HepG2 (cell line): ENCODE results near the gene AXIN1. TPM values are rescaled to one million over a fixed set of nuclear protein-coding genes. Genes with fewer than 3 reads are reported as not detected.

Source experiments
- ATF7 ChIP-seq, 2 experiments: fragments of 450-650 bp in 1 of 2; sonication (generic) in 1 of 2; formaldehyde crosslinking in 1 of 2; IDR thresholded peaks; 2 replicates each; pipeline versions ENCODE4 v1.4.0 to v1.6.1; 2016 to 2020; ENCODE audit warnings: antibody characterized with exemption in 1 of 2, mild to moderate bottlenecking in 1 of 2, missing genetic modification reagents in 1 of 2
- CHD2 ChIP-seq: IDR thresholded peaks from 2 replicates; pipeline ENCODE4 v1.6.1; 2011; ENCODE audit warnings: low read depth, low read length, improper control_type of control experiment
- FOXP1 ChIP-seq, 2 experiments: fragments of 450-650 bp in 1 of 2; IDR thresholded peaks; 2 replicates each; pipeline ENCODE4 v1.6.1; 2017 to 2018; ENCODE audit warnings: antibody characterized with exemption in 1 of 2
- HES4 ChIP-seq: sonication (generic); formaldehyde crosslinking; IDR thresholded peaks from 2 replicates; pipeline ENCODE4 v1.9.0; 2021; ENCODE audit warnings: mild to moderate bottlenecking, missing genetic modification reagents, borderline replicate concordance
- MTA1 ChIP-seq: sonication (generic); formaldehyde crosslinking; IDR thresholded peaks from 2 replicates; pipeline ENCODE4 v1.4.0; 2020; ENCODE audit warnings: missing genetic modification reagents, mild to moderate bottlenecking, borderline replicate concordance
- NFKBIZ ChIP-seq: IDR thresholded peaks from 2 replicates; pipeline ENCODE4 v1.6.1; 2018; ENCODE audit warnings: missing genetic modification reagents, missing compliant biosample characterization
- PHF8 ChIP-seq: sonication (generic); formaldehyde crosslinking; IDR thresholded peaks from 2 replicates; pipeline ENCODE4 v1.5.0; 2020; ENCODE audit warnings: missing genetic modification reagents
- RXRA ChIP-seq: sonication (generic); formaldehyde crosslinking; IDR thresholded peaks from 2 replicates; pipeline ENCODE4 v1.5.1; 2020; ENCODE audit warnings: missing genetic modification reagents
- STAT5B ChIP-seq: sonication (generic); formaldehyde crosslinking; IDR thresholded peaks from 2 replicates; pipeline ENCODE4 v1.4.0; 2020; ENCODE audit warnings: missing genetic modification reagents
- TEAD2 ChIP-seq: sonication (generic); formaldehyde crosslinking; IDR thresholded peaks from 2 replicates; pipeline ENCODE4 v1.9.0; 2021; ENCODE audit warnings: missing genetic modification reagents
- ZNF180 ChIP-seq: sonication (generic); formaldehyde crosslinking; IDR thresholded peaks from 2 replicates; pipeline ENCODE4 v1.4.0; 2020; ENCODE audit warnings: low read depth, missing genetic modification reagents, borderline replicate concordance
- ZNF253 ChIP-seq: sonication (generic); formaldehyde crosslinking; IDR thresholded peaks from 2 replicates; pipeline ENCODE4 v1.8.0; 2022; ENCODE audit warnings: mild to moderate bottlenecking, missing genetic modification reagents, borderline replicate concordance
- ZNF460 ChIP-seq: sonication (generic); formaldehyde crosslinking; IDR thresholded peaks from 2 replicates; pipeline ENCODE4 v1.5.1; 2020; ENCODE audit warnings: missing genetic modification reagents, mild to moderate bottlenecking, borderline replicate concordance
- ZNF564 ChIP-seq: sonication (generic); formaldehyde crosslinking; IDR thresholded peaks from 2 replicates; pipeline ENCODE4 v1.8.1; 2023; ENCODE audit warnings: mild to moderate bottlenecking, missing genetic modification reagents
- ZNF605 ChIP-seq: sonication (generic); formaldehyde crosslinking; IDR thresholded peaks from 2 replicates; pipeline ENCODE4 v1.8.0; 2022; ENCODE audit warnings: mild to moderate bottlenecking, missing genetic modification reagents
- ZNF775 ChIP-seq: sonication (generic); formaldehyde crosslinking; IDR thresholded peaks from 2 replicates; pipeline ENCODE4 v1.4.0; 2020; ENCODE audit warnings: missing genetic modification reagents, mild to moderate bottlenecking, moderate library complexity, borderline replicate concordance
- polyA plus RNA-seq, 8 experiments: library from polyadenylated mRNA; depleted of rRNA in 3 of 8; stranded (reverse) in 7 of 8; unstranded in 1 of 8; fragments of >200 nt; fragmentation: Illumina TruSeq in 4 of 8; extraction: Trizol in 4 of 8; gene quantifications; 2 replicates each; pipeline versions ENCODE4 v1.2.1 to v1.2.3, GENCODE V29; 2011 to 2016; ENCODE audit warnings: low read depth in 4 of 8, missing spikeins in 1 of 8, mixed read lengths in 1 of 8; ENCODE audit not compliant: insufficient read depth in 1 of 8
- total RNA-seq, 5 experiments: library from RNA; depleted of rRNA; stranded (reverse); fragments of >200 nt; fragmentation: Illumina TruSeq; extraction: Trizol; gene quantifications; 2 replicates each; pipeline ENCODE4 v1.2.3, GENCODE V29; 2016; ENCODE audit warnings: low read depth in 1 of 5
- TF ChIP-seq, protein P1 (sequence below), 2 experiments: fragments of 450-650 bp in 1 of 2; sonication (generic) in 1 of 2; formaldehyde crosslinking in 1 of 2; IDR thresholded peaks; 2 replicates each; pipeline versions ENCODE4 v1.6.1 to v1.8.0; 2016 to 2022; ENCODE audit warnings: antibody characterized with exemption in 1 of 2, mild to moderate bottlenecking in 1 of 2, missing genetic modification reagents in 1 of 2
- TF ChIP-seq, protein P2 (sequence below), 2 experiments: sonication (generic) in 1 of 2; formaldehyde crosslinking in 1 of 2; IDR thresholded peaks; 2 replicates each; pipeline versions ENCODE4 v1.5.1 to v1.6.1; 2011 to 2020; ENCODE audit warnings: borderline replicate concordance in 1 of 2, low read depth in 1 of 2, low read length in 1 of 2, mild to moderate bottlenecking in 1 of 2, missing genetic modification reagents in 1 of 2, moderate library complexity in 1 of 2

Gene AXIN1
- total and polyA plus RNA-seq, 2 of the 13 experiments (the other 11 are each of a cell fraction or from before 2014, with no cell fraction given), result 24.0 to 26.0 TPM

GRCh38 chr16:369866-370436 is 17.4 kb upstream of the AXIN1 start (continued):
- TF ChIP-seq, protein P1, sequence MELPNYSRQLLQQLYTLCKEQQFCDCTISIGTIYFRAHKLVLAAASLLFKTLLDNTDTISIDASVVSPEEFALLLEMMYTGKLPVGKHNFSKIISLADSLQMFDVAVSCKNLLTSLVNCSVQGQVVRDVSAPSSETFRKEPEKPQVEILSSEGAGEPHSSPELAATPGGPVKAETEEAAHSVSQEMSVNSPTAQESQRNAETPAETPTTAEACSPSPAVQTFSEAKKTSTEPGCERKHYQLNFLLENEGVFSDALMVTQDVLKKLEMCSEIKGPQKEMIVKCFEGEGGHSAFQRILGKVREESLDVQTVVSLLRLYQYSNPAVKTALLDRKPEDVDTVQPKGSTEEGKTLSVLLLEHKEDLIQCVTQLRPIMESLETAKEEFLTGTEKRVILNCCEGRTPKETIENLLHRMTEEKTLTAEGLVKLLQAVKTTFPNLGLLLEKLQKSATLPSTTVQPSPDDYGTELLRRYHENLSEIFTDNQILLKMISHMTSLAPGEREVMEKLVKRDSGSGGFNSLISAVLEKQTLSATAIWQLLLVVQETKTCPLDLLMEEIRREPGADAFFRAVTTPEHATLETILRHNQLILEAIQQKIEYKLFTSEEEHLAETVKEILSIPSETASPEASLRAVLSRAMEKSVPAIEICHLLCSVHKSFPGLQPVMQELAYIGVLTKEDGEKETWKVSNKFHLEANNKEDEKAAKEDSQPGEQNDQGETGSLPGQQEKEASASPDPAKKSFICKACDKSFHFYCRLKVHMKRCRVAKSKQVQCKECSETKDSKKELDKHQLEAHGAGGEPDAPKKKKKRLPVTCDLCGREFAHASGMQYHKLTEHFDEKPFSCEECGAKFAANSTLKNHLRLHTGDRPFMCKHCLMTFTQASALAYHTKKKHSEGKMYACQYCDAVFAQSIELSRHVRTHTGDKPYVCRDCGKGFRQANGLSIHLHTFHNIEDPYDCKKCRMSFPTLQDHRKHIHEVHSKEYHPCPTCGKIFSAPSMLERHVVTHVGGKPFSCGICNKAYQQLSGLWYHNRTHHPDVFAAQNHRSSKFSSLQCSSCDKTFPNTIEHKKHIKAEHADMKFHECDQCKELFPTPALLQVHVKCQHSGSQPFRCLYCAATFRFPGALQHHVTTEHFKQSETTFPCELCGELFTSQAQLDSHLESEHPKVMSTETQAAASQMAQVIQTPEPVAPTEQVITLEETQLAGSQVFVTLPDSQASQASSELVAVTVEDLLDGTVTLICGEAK (IDR thresholded peaks at IDR 0.05), result no peak
- TF ChIP-seq, protein P1 (CRISPR knock-in tag; IDR thresholded peaks at IDR 0.05), result no peak
- TF ChIP-seq ZNF460 (CRISPR knock-in tag) (no peak), NFKBIZ (no peak), ZNF180 (CRISPR knock-in tag) (no peak), FOXP1 (IDR thresholded peaks at IDR 0.05) (no peak), FOXP1 (CRISPR knock-in tag; IDR thresholded peaks at IDR 0.05) (no peak), ZNF775 (no peak), MTA1 (CRISPR knock-in tag) (no peak; the same call in 1 of the 2 replicates), RXRA (CRISPR knock-in tag) (peak; percentile 46; the same call in 1 of the 2 replicates), CHD2 (0 out of 2 replicates have a peak, but pooled peaks have one; percentile 28), ZNF564 (CRISPR knock-in tag) (0 out of 2 replicates have a peak, but pooled peaks have one; percentile 6), TEAD2 (CRISPR knock-in tag) (no peak), STAT5B (no peak), HES4 (CRISPR knock-in tag) (0 out of 2 replicates have a peak, but pooled peaks have one; percentile 3), ATF7 (IDR thresholded peaks at IDR 0.05) (no peak), ATF7 (CRISPR knock-in tag; IDR thresholded peaks at IDR 0.05) (no peak), ZNF605 (CRISPR knock-in tag) (no peak), PHF8 (CRISPR knock-in tag) (0 out of 2 replicates have a peak, but pooled peaks have one; percentile 27), ZNF253 (CRISPR knock-in tag) (no peak)
- TF ChIP-seq, protein P2, sequence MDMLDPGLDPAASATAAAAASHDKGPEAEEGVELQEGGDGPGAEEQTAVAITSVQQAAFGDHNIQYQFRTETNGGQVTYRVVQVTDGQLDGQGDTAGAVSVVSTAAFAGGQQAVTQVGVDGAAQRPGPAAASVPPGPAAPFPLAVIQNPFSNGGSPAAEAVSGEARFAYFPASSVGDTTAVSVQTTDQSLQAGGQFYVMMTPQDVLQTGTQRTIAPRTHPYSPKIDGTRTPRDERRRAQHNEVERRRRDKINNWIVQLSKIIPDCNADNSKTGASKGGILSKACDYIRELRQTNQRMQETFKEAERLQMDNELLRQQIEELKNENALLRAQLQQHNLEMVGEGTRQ (IDR thresholded peaks at IDR 0.05; ENCODE audit: low read depth, low read length), result no peak
- TF ChIP-seq, protein P2 (CRISPR knock-in tag; IDR thresholded peaks at IDR 0.05; ENCODE audit: borderline replicate concordance), result no peak
